GM12878 (cell line): ENCODE measurements around the gene LRRC41.

ENCODE experiments used
- BHLHE40 ChIP-seq, 2 experiments: fragments of 450-650 bp in 1 of 2; IDR thresholded peaks; 2 replicates each; pipeline ENCODE4 v1.6.1; 2011 to 2017; ENCODE audit warnings: low read depth in 2 of 2, borderline replicate concordance in 1 of 2, improper control_type of control experiment in 1 of 2, low read length in 1 of 2, mild to moderate bottlenecking in 1 of 2
- CEBPB ChIP-seq, 2 experiments: fragments of 150-350 bp in 1 of 2; IDR thresholded peaks; 2 replicates each; pipeline ENCODE4 v1.6.1; 2012 to 2014; ENCODE audit warnings: low read depth in 2 of 2, low read length in 2 of 2, borderline replicate concordance in 1 of 2, inconsistent platforms in 1 of 2
- CHD2 ChIP-seq: IDR thresholded peaks from 2 replicates; pipeline ENCODE4 v1.6.1; 2011; ENCODE audit warnings: low read depth, low read length, improper control_type of control experiment, borderline replicate concordance
- CTCF ChIP-seq, 3 experiments: IDR thresholded peaks in 2 of 3; conservative IDR thresholded peaks in 1 of 3; 2 replicates each; pipeline ENCODE4 v1.5.1; 2011; ENCODE audit warnings: low read depth in 3 of 3, low read length in 3 of 3, mild to moderate bottlenecking in 3 of 3, control low read depth in 2 of 3, moderate library complexity in 2 of 3, inconsistent platforms in 1 of 3, mixed read lengths in 1 of 3; ENCODE audit not compliant: control insufficient read depth in 2 of 3, insufficient read depth in 1 of 3; ENCODE audit errors: extremely low read depth in 1 of 3
- EP300 ChIP-seq, 2 experiments: fragments of 150-350 bp in 1 of 2; IDR thresholded peaks; 2 replicates each; pipeline ENCODE4 v1.6.1; 2011 to 2012; ENCODE audit warnings: low read depth in 2 of 2, low read length in 2 of 2, borderline replicate concordance in 1 of 2, improper control_type of control experiment in 1 of 2, inconsistent platforms in 1 of 2; ENCODE audit not compliant: control insufficient read depth in 1 of 2
- EZH2 ChIP-seq: IDR thresholded peaks from 2 replicates; pipeline ENCODE4 v1.6.1; 2012; ENCODE audit warnings: low read depth, mild to moderate bottlenecking, control low read depth, inconsistent platforms, low read length, borderline replicate concordance; ENCODE audit not compliant: control insufficient read depth
- GATAD2B ChIP-seq: fragments of 450-650 bp; conservative IDR thresholded peaks from 2 replicates; pipeline ENCODE4 v1.6.1; 2017; ENCODE audit warnings: low read depth, mild to moderate bottlenecking, moderate library complexity
- MYC ChIP-seq: IDR thresholded peaks from 2 replicates; pipeline ENCODE4 v1.6.1; 2011; ENCODE audit warnings: mild to moderate bottlenecking, low read length, moderate library complexity, inconsistent platforms; ENCODE audit not compliant: insufficient read depth, insufficient replicate concordance, insufficient read length, severe bottlenecking
- POLR2A ChIP-seq: IDR thresholded peaks from 2 replicates; pipeline ENCODE4 v1.6.1; 2011; ENCODE audit warnings: low read depth, mild to moderate bottlenecking, low read length
- TF ChIP-seq, protein P1 (sequence below): IDR thresholded peaks from 2 replicates; pipeline ENCODE4 v1.6.1; 2012; ENCODE audit warnings: mild to moderate bottlenecking, low read depth, low read length

GRCh38 chr1:46340404-46341221 lies 37.2 kb upstream of the LRRC41 start, which contains the start of gene NSUN4:
- TF ChIP-seq CTCF (IDR thresholded peaks at IDR 0.05 in 2 of 3, conservative IDR thresholded peaks at IDR 0.05 in 1 of 3; ENCODE audit: control insufficient read depth in 2 of 3, extremely low read depth in 1 of 3, insufficient read depth in 1 of 3, low read depth in 3 of 3, low read length in 3 of 3) (peak; percentile 64 to 87 (median 70)), BHLHE40 (IDR thresholded peaks at IDR 0.05; ENCODE audit: borderline replicate concordance in 1 of 2, low read depth in 2 of 2, low read length in 1 of 2) (peak; percentile 77 to 82), CEBPB (IDR thresholded peaks at IDR 0.05; ENCODE audit: borderline replicate concordance in 1 of 2, low read depth in 2 of 2, low read length in 2 of 2) (peak in 1 of 2 experiments; percentile 69; a peak in 2 of 4 replicates), GATAD2B (peak; percentile 76), CHD2 (peak; percentile 33; the same call in 1 of the 2 replicates), POLR2A (peak; percentile 90), EP300 (IDR thresholded peaks at IDR 0.05; ENCODE audit: borderline replicate concordance in 1 of 2, control insufficient read depth in 1 of 2, low read depth in 2 of 2, low read length in 2 of 2) (no peak; a peak in 1 of 4 replicates), MYC (peak; percentile 84), EZH2 (no peak)
- TF ChIP-seq, protein P1, sequence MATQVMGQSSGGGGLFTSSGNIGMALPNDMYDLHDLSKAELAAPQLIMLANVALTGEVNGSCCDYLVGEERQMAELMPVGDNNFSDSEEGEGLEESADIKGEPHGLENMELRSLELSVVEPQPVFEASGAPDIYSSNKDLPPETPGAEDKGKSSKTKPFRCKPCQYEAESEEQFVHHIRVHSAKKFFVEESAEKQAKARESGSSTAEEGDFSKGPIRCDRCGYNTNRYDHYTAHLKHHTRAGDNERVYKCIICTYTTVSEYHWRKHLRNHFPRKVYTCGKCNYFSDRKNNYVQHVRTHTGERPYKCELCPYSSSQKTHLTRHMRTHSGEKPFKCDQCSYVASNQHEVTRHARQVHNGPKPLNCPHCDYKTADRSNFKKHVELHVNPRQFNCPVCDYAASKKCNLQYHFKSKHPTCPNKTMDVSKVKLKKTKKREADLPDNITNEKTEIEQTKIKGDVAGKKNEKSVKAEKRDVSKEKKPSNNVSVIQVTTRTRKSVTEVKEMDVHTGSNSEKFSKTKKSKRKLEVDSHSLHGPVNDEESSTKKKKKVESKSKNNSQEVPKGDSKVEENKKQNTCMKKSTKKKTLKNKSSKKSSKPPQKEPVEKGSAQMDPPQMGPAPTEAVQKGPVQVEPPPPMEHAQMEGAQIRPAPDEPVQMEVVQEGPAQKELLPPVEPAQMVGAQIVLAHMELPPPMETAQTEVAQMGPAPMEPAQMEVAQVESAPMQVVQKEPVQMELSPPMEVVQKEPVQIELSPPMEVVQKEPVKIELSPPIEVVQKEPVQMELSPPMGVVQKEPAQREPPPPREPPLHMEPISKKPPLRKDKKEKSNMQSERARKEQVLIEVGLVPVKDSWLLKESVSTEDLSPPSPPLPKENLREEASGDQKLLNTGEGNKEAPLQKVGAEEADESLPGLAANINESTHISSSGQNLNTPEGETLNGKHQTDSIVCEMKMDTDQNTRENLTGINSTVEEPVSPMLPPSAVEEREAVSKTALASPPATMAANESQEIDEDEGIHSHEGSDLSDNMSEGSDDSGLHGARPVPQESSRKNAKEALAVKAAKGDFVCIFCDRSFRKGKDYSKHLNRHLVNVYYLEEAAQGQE, result no peak
